ENCODE data around the gene KRT6C.

KRT6C gene

GRCh38 chr12:52434760-52435530 lies 38.7 kb downstream of the KRT6C start:
- DNase-seq (ENCODE audit: low read depth): no peak

GRCh38 chr12:52434081-52434733 lies 39.4 kb downstream of the KRT6C start, which contains the start of gene KRT75:
Gene KRT75 (minus strand): TSS chr12:52434371. CDS start chr12:52434304, 67 bp downstream.
- DNase-seq (ENCODE audit: low read depth): no peak

GRCh38 chr12:52433501-52434080 lies 40.0 kb downstream of the KRT6C start:
- DNase-seq (ENCODE audit: low read depth): no peak

GRCh38 chr12:52432559-52433207 lies 40.9 kb downstream of the KRT6C start:
- DNase-seq (ENCODE audit: low read depth): no peak

- no peak for DNase-seq (ENCODE audit: low read depth)
Measured at GRCh38 chr12:52428121-52428520, 45.5 kb downstream of the KRT6C start.

GRCh38 chr12:52427083-52427482 lies 46.5 kb downstream of the KRT6C start:
- DNase-seq (ENCODE audit: low read depth): no peak

- no peak for DNase-seq (ENCODE audit: low read depth)
Measured at GRCh38 chr12:52426034-52426433, 47.6 kb downstream of the KRT6C start.

GRCh38 chr12:52425466-52425865 lies 48.1 kb downstream of the KRT6C start:
- no peak for DNase-seq (ENCODE audit: low read depth)

- no peak for DNase-seq (ENCODE audit: low read depth)
Measured at GRCh38 chr12:52423661-52424500, 49.7 kb downstream of the KRT6C start.

GRCh38 chr12:52423035-52423434 lies 50.6 kb downstream of the KRT6C start:
- DNase-seq (ENCODE audit: low read depth): no peak

- no peak for DNase-seq (ENCODE audit: low read depth)
Measured at GRCh38 chr12:52419656-52420055, 53.9 kb downstream of the KRT6C start.

GRCh38 chr12:52418576-52419110 lies 55.0 kb downstream of the KRT6C start:
- no peak for DNase-seq (ENCODE audit: low read depth)
